WTC11 (cell line): ENCODE results near the gene CMTR1.

Source experiments
- CTCF ChIP-seq: fragments of 200-600 bp; IDR thresholded peaks from 2 replicates; pipeline ENCODE4 v1.8.0; 2022; ENCODE audit warnings: antibody characterized with exemption
- SMAD3 ChIP-seq: sonication (generic); formaldehyde crosslinking; IDR thresholded peaks from 2 replicates; pipeline ENCODE4 v1.8.0; 2022; ENCODE audit warnings: missing genetic modification reagents, mild to moderate bottlenecking, borderline replicate concordance
- ZBTB43 ChIP-seq: sonication (generic); formaldehyde crosslinking; IDR thresholded peaks from 2 replicates; pipeline ENCODE4 v1.8.1; 2023; ENCODE audit warnings: mild to moderate bottlenecking, missing genetic modification reagents

- TF ChIP-seq SMAD3 (CRISPR knock-in tag) (no peak), CTCF (no peak), ZBTB43 (CRISPR knock-in tag) (no peak)
Measured at GRCh38 chr6:37500294-37500608, 67.2 kb downstream of the CMTR1 start.
